ENCODE data around the gene GXYLT2.

The GXYLT2 gene

DNA sequence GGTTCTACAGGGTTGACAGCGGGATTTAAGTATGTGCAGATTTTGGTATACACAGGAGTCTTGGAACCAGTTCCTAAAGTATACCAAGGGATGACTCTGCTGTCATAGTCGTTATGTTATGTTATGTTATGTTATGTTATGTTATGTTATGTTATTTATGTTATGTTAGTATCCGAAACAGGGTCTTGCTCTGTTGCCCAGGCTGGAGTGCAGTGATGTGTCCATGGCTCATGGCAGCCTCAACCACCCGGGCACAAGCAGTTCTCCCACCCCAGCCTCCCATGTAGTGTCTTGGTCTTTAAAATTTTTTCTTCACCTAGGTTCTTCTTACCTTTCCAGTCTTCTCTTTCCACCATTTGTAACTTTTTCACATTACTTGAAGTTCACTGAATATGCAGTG, 130.5 kb downstream of the GXYLT2 start:
- no peak for DNase-seq (ENCODE audit: low read depth)

DNA sequence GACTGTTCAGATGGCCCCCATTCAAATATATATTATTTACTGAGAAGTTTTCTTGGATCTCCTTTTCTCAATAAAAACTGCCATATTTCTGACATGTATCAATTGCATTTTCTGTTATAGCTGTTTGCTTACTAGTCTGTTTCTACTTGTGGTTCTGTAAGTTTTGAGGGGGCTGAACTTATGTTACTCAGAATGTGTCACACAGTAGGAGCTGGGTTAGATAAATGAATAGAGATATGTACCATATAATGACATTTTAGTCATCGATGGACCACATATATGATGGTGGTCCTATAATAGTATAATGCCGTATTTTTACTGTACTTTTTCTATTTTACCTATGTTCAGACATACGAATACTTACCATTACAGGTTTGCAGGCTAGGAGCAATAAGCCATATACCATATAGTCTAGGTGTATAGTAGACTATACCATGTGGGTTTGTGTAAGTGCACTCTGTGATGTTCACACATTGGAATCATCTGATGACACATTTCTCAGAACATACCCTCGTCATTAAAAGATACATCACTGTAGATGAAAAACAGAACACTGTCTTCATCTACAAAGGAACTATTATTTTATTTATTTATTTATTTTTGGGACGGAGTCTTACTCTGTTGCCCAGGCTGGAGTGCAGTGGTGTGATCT, 131.1 kb downstream of the GXYLT2 start:
- DNase-seq (ENCODE audit: low read depth) = no peak

DNA sequence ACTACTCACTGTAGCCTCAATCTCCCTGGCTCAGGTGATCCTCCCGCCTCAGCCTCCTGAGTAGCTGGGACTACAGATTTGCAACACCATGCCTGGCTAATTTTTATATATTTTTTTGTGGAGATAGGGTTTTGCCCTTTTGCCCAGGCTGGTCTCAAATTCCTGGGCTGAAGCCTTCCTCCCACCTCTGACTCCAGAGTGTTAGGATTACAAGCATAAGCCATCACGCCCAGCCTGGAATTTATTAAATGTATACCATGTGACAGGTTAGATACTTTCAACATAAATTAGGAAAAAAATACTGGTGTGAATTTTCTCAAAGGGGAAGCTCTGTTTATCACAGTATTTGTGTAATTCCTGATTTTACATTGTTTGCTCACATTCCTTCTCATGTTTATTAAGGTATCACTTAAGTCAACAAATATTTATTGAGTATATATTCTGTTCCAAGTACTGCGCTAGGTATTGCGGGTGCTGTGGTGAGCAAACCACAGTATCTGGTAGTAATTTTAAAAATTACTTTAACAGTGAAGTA, 133.5 kb downstream of the GXYLT2 start:
- DNase-seq (ENCODE audit: low read depth) = no peak

DNA sequence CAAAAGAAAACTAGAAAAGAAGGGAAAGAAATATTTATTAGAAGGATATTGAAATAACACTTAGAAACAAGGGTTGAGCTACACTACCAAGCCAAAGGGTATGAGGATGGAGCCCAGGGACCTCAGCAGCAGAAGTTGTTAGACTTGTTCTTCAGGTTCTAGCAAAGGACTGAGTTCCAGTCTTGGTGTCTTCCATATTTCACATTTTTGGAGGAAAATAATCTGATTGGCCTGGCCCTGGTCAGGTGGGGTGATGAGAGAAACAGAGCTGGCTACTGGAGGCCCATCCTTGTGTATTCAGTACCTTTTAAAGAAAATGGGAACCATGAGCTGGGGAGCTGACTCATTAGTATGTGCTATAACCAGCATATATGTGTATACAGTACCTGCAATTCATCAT, 137.0 kb downstream of the GXYLT2 start:
- DNase-seq (ENCODE audit: low read depth) = no peak

DNA sequence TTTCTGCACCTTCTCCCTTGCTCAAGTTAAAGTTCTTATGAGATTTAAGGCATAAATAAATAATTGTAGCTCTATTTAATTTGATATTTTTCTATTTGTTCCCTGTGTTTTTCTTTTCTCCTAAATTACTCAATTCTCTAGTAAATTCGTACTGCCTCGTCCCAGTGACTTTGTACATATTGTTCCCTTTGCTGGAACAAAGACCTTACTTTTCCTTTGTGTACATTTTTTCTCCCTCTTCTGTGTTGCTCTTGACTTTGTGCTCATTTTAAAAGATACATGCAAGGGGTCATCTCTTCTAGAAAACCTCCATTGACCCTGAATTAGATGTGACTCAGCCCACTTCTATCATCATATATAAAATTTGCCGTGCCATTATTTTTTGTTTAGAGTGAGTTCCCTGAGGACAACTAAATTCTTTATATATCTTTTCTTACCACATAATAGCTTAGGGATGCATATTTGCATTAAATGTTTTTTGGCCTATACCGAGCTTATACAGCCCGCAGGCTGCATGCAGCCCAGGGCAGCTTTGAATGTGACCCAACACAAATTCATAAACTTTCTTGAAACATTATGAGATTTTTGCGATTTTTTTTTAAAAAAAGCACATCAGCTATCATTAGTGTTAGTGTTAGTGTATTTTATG, 138.4 kb downstream of the GXYLT2 start:
- no peak for DNase-seq (ENCODE audit: low read depth)
